DND-41 (cell line): ENCODE results near the gene AFAP1.

Experiments
- EZH2 ChIP-seq: IDR thresholded peaks from 3 replicates; pipeline ENCODE4 v1.6.1; 2012; ENCODE audit warnings: borderline replicate concordance, low read depth, mild to moderate bottlenecking, moderate library complexity, low read length, inconsistent platforms; ENCODE audit not compliant: severe bottlenecking
- TF ChIP-seq, protein P1 (sequence below): IDR thresholded peaks from 2 replicates; pipeline ENCODE4 v1.5.1; 2012; ENCODE audit warnings: borderline replicate concordance, low read length, moderate library complexity, mild to moderate bottlenecking; ENCODE audit not compliant: poor library complexity, severe bottlenecking; ENCODE audit errors: extremely low read depth

DNA sequence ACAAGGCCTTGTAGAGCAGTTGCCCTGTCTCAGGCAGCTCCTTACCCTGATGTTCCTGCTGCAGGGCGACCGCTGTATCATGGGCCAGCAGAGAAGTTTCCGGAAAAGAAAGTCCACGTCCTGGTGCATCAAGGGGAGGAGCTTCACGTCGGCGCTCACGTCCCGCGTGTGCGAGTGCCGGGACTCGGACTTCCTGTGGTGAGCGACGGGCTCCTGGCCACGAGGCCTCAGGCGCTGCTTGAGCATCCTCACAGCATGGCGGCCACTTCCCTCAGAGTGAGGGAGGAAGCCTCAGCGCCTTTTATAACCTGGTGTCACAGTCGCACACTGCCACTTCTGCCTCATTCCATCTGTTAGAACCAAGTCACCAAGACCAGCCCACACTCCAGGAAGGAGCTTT, 225.5 kb downstream of the AFAP1 start:
- TF ChIP-seq, protein P1, sequence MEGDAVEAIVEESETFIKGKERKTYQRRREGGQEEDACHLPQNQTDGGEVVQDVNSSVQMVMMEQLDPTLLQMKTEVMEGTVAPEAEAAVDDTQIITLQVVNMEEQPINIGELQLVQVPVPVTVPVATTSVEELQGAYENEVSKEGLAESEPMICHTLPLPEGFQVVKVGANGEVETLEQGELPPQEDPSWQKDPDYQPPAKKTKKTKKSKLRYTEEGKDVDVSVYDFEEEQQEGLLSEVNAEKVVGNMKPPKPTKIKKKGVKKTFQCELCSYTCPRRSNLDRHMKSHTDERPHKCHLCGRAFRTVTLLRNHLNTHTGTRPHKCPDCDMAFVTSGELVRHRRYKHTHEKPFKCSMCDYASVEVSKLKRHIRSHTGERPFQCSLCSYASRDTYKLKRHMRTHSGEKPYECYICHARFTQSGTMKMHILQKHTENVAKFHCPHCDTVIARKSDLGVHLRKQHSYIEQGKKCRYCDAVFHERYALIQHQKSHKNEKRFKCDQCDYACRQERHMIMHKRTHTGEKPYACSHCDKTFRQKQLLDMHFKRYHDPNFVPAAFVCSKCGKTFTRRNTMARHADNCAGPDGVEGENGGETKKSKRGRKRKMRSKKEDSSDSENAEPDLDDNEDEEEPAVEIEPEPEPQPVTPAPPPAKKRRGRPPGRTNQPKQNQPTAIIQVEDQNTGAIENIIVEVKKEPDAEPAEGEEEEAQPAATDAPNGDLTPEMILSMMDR: no peak
- TF ChIP-seq EZH2: no peak
